NCI-H2171 treated with DMSO at 0.1 percent for 48 hours (cell line): ENCODE data around the gene CHRM2.
A peak's percentile ranks its signal among the peaks of the same experiment; 100 is the strongest.

Experiments used
- DNase-seq: peaks from one replicate; lab custom pipeline; 2025; lab: John Stamatoyannopoulos, UW

Gene CHRM2

GRCh38 chr7:136868496-136869000 is at the start of gene CHRM2:
CHRM2 (plus strand) TSS chr7:136868652; CDS start chr7:137014866, 146,214 bp downstream.
- peak; percentile 7 for DNase-seq

- DNase-seq = peak; percentile 39
These were observed 37.1 kb upstream of the CHRM2 start for GRCh38 chr7:136831398-136831797.

- DNase-seq = no peak
These were observed 22.5 kb upstream of the CHRM2 start for GRCh38 chr7:136845899-136846465.

- no peak for DNase-seq
These were observed 20.6 kb upstream of the CHRM2 start for GRCh38 chr7:136847858-136848257.

- DNase-seq = no peak
These were observed 14.8 kb upstream of the CHRM2 start for GRCh38 chr7:136853654-136854053.

- DNase-seq = no peak
These were observed 10.9 kb upstream of the CHRM2 start for GRCh38 chr7:136857573-136857972.

GRCh38 chr7:136859803-136860202 is 8.6 kb upstream of the CHRM2 start:
- DNase-seq = no peak

GRCh38 chr7:136865236-136865635 is 3.2 kb upstream of the CHRM2 start:
- no peak for DNase-seq

- DNase-seq = no peak
These were observed 2.7 kb upstream of the CHRM2 start for GRCh38 chr7:136865777-136866176.

GRCh38 chr7:136869001-136869961 is 829 bp downstream of the CHRM2 start:
- no peak for DNase-seq

GRCh38 chr7:136869991-136870865 is 1.8 kb downstream of the CHRM2 start:
- no peak for DNase-seq

- DNase-seq = no peak
These were observed 2.5 kb downstream of the CHRM2 start for GRCh38 chr7:136870866-136871487.

- DNase-seq = peak; percentile 15
These were observed 6.1 kb downstream of the CHRM2 start for GRCh38 chr7:136874393-136875032.

- DNase-seq = no peak
These were observed 9.1 kb downstream of the CHRM2 start for GRCh38 chr7:136877509-136877908.

- no peak for DNase-seq
These were observed 9.5 kb downstream of the CHRM2 start for GRCh38 chr7:136877990-136878389.

GRCh38 chr7:136878878-136879277 is 10.4 kb downstream of the CHRM2 start:
- no peak for DNase-seq

- no peak for DNase-seq
These were observed 14.6 kb downstream of the CHRM2 start for GRCh38 chr7:136883046-136883445.

GRCh38 chr7:136884492-136884891 is 16.0 kb downstream of the CHRM2 start:
- DNase-seq = no peak

GRCh38 chr7:136887317-136887716 is 18.9 kb downstream of the CHRM2 start:
- DNase-seq = no peak

- DNase-seq = no peak
These were observed 21.9 kb downstream of the CHRM2 start for GRCh38 chr7:136890399-136890798.

- peak; percentile 87 for DNase-seq
These were observed 23.4 kb downstream of the CHRM2 start for GRCh38 chr7:136891850-136892249.
